Spleen (tissue), 11 donors: ENCODE measurements around the gene C13orf42. TPM values are rescaled to one million over a fixed set of nuclear protein-coding genes. Genes with fewer than 3 reads are reported as not detected.

ENCODE experiments used
- DNase-seq: peaks from one replicate; pipeline ENCODE4 v3.0.0-alpha.2; 2020
- H3K27ac ChIP-seq, 8 donors: fragments of 200-600 bp; sonication (generic) in 7 of 8; 1 replicate in 4 of 8; 2 replicates in 4 of 8; pipeline versions ENCODE4 v1.5.0 to v1.8.0; 2016 to 2021; ENCODE audit warnings: inconsistent platforms in 4 of 8, mild to moderate bottlenecking in 4 of 8, moderate library complexity in 1 of 8
- H3K27me3 ChIP-seq, 7 donors: fragments of 200-600 bp; sonication (generic) in 6 of 7; replicated peaks in 1 of 7; 1 replicate in 4 of 7; 2 replicates in 3 of 7; pipeline versions ENCODE4 v1.5.0 to v1.8.0; 2016 to 2021; ENCODE audit warnings: inconsistent platforms in 3 of 7, mild to moderate bottlenecking in 1 of 7
- H3K36me3 ChIP-seq, 6 donors: fragments of 200-600 bp; sonication (generic) in 5 of 6; 1 replicate in 4 of 6; 2 replicates in 2 of 6; pipeline versions ENCODE4 v1.5.0 to v1.8.0; 2016 to 2021; ENCODE audit warnings: inconsistent platforms in 2 of 6
- H3K4me1 ChIP-seq, 6 donors: fragments of 200-600 bp; sonication (generic) in 5 of 6; 1 replicate in 3 of 6; 2 replicates in 3 of 6; pipeline versions ENCODE4 v1.5.0 to v1.8.0; 2016 to 2021; ENCODE audit warnings: inconsistent platforms in 3 of 6
- H3K4me3 ChIP-seq, 8 donors: fragments of 200-600 bp; sonication (generic) in 7 of 8; 1 replicate in 4 of 8; 2 replicates in 4 of 8; pipeline versions ENCODE4 v1.5.0 to v1.8.0; 2016 to 2021; ENCODE audit warnings: inconsistent platforms in 4 of 8, mild to moderate bottlenecking in 4 of 8, moderate library complexity in 2 of 8
- H3K9me3 ChIP-seq, 8 donors: fragments of 200-600 bp; sonication (generic) in 7 of 8; 1 replicate in 4 of 8; 2 replicates in 4 of 8; pipeline versions ENCODE4 v1.5.0 to v1.8.0; 2016 to 2021; ENCODE audit warnings: inconsistent platforms in 4 of 8
- CTCF ChIP-seq, 11 experiments: fragments of 200-600 bp in 7 of 11; fragments of 450-650 bp in 4 of 11; sonication (generic) in 4 of 11; IDR thresholded peaks in 8 of 11; conservative IDR thresholded peaks in 3 of 11; 1 replicate in 7 of 11; 2 replicates in 4 of 11; pipeline versions ENCODE4 v1.4.0 to v1.8.0; 2016 to 2021; ENCODE audit warnings: antibody characterized with exemption in 11 of 11, inconsistent platforms in 4 of 11, mild to moderate bottlenecking in 1 of 11
- POLR2A ChIP-seq, 3 donors: fragments of 450-650 bp; IDR thresholded peaks; one replicate each; pipeline ENCODE4 v1.5.1; 2017; ENCODE audit warnings: antibody characterized with exemption in 3 of 3, mild to moderate bottlenecking in 1 of 3
- POLR2AphosphoS5 ChIP-seq, 3 donors: sonication (generic); formaldehyde crosslinking; IDR thresholded peaks; one replicate each; pipeline ENCODE4 v1.5.1; 2017; ENCODE audit warnings: antibody characterized with exemption in 3 of 3
- WGBS, 5 donors: extraction: QIAGEN DNeasy Blood & Tissue Kit in 3 of 5; methylation state at CpG; one replicate each; pipeline versions ENCODE4 v1.1.5 to v1.1.7; 2013 to 2018; 5-methylcytosine and 5-hydroxymethylcytosine counted together
- intact Hi-C: fragments of 100-400 bp; cut with DNase I; formaldehyde crosslinking; loops from one replicate; pipeline ENCODE4 v1.15.0; 2023; ENCODE audit warnings: low total_unique reads
- polyA plus RNA-seq, 3 donors: library from polyadenylated mRNA; stranded (reverse); fragments of 200-250 nt; gene quantifications; one replicate each; pipeline ENCODE4 v1.2.1, GENCODE V29; 2013
- total RNA-seq, 7 donors: library from RNA; depleted of rRNA in 3 of 7; stranded (reverse); fragments of >200 nt in 3 of 7; fragmentation: NEBNext Ultra II Directional in 4 of 7; extraction: Animal tissue kit (Norgen Biotek cat#: 25700) in 4 of 7; gene quantifications; one replicate each; pipeline versions ENCODE4 v1.1.0 to v1.2.1, GENCODE V29; 2016 to 2021
- donor health status: healthy with polysubstance abuse.
- donor health status: DM: no; HTN: no; CAD: no; lungs with moderate emphysema.
- donor health status: DM: no; HTN: no; CAD: no.
- donor health status: Bipolar disorder and iron deficiency.
- donor health status: healthy.
- donor health status: DM: no; HTN: no; CAD: no.
- donor health status: DM: yes; HTN: yes; CAD: no.

Gene C13orf42
- total and polyA plus RNA-seq, 10 donors: 0.03 to 0.60 (median 0.33) TPM; not detected in 5

DNA sequence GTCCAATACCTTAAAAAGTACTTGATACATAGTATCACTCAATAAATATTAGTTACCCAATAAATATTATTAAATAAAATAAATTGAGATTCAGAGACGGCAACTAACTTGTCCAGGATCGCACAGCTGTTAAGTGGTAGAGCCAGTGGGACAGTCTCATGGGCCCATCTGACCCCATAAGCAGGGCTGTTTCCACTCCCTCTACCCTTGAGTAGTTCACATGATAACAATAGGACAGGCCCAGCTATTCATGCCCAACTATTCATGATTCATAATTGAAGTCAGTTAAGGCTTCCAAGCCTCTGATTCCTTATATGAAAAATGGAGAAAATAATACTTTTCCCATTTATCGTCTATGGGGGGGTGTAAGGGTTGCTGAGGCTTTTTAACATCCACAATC, 78.2 kb downstream of the C13orf42 start:
- no peaks in the 10 kb centered on the region for H3K27me3 ChIP-seq
- no peak for TF ChIP-seq POLR2A (IDR thresholded peaks at IDR 0.05)
- TF ChIP-seq CTCF (IDR thresholded peaks at IDR 0.05 in 8 of 11, conservative IDR thresholded peaks at IDR 0.05 in 3 of 11): no peak
- no peak for TF ChIP-seq POLR2AphosphoS5 (IDR thresholded peaks at IDR 0.05)
- no peak overlapping the region for H3K4me3 ChIP-seq
- 92 to 98% (median 97%) methylated on average over 3 of the region's 3 CpGs for WGBS, 5 donors
- no peaks in the 10 kb centered on the region for H3K4me1 ChIP-seq
- H3K27ac ChIP-seq: no peak overlapping the region
- no peaks in the 10 kb centered on the region for H3K9me3 ChIP-seq
- H3K36me3 ChIP-seq: no peaks in the 10 kb centered on the region
- no peak for DNase-seq
- intact Hi-C loops: no loop called here

Other genes starting within 250 kb of the C13orf42 start
- gene RNASEH2B, start 201.5 kb downstream of the C13orf42 start, total RNA-seq: 10 to 100 TPM; 57.2 to 84.8 (median 70.3) TPM
- 100 to 1,000 TPM in 2 of 3 donors, 10 to 100 TPM in 1; 81.1 to 129 (median 103) TPM for gene RNASEH2B, start 201.5 kb downstream of the C13orf42 start, polyA plus RNA-seq
- 10 to 100 TPM; 17.3 to 39.9 (median 28.6) TPM for gene FAM124A, start 111.1 kb upstream of the C13orf42 start, total RNA-seq
- gene FAM124A, start 111.1 kb upstream of the C13orf42 start, polyA plus RNA-seq: 1 to 10 TPM; 2.6 to 7.3 (median 4.0) TPM
- under 1 TPM in 1 of 7 donors, not detected in 6; 0.38 TPM for gene SERPINE3, start 228.4 kb upstream of the C13orf42 start, total RNA-seq
- not detected for gene SERPINE3, start 228.4 kb upstream of the C13orf42 start, polyA plus RNA-seq